HEK293 (cell line): ENCODE data around the gene HMGN3.

Experiments
- ZFP41 ChIP-seq: fragments of 450-650 bp; formaldehyde crosslinking; IDR thresholded peaks from 2 replicates; pipeline ENCODE4 v1.5.1; 2016; ENCODE audit warnings: missing biosample characterization, missing genetic modification characterization, borderline replicate concordance
- ZNF19 ChIP-seq: fragments of 450-650 bp; formaldehyde crosslinking; IDR thresholded peaks from 2 replicates; pipeline ENCODE4; 2016; ENCODE audit warnings: missing biosample characterization, missing genetic modification characterization, low read depth
- ZNF274 ChIP-seq, 2 experiments: fragments of 200-500 bp in 1 of 2; fragments of 450-650 bp in 1 of 2; sonication (Bioruptor generic) in 1 of 2; formaldehyde crosslinking in 1 of 2; IDR thresholded peaks; 2 replicates each; pipeline versions ENCODE4 v1.5.1 to v1.6.1; 2014 to 2016; ENCODE audit warnings: borderline replicate concordance in 1 of 2, inconsistent platforms in 1 of 2, low read length in 1 of 2, missing biosample characterization in 1 of 2, missing genetic modification characterization in 1 of 2
- ZNF324 ChIP-seq: fragments of 450-650 bp; formaldehyde crosslinking; IDR thresholded peaks from 2 replicates; pipeline ENCODE4 v1.5.1; 2016; ENCODE audit warnings: missing biosample characterization, missing genetic modification characterization
- ZNF776 ChIP-seq: fragments of 450-650 bp; formaldehyde crosslinking; IDR thresholded peaks from 2 replicates; pipeline ENCODE4 v1.5.0; 2017; ENCODE audit warnings: missing biosample characterization, missing genetic modification characterization, borderline replicate concordance
- ZSCAN30 ChIP-seq: fragments of 450-650 bp; IDR thresholded peaks from 2 replicates; pipeline ENCODE4 v1.5.1; 2018; ENCODE audit warnings: missing biosample characterization, mild to moderate bottlenecking, missing genetic modification characterization, moderate library complexity
- TF ChIP-seq, protein P1 (sequence below): fragments of 450-650 bp; formaldehyde crosslinking; IDR thresholded peaks from 2 replicates; pipeline ENCODE4 v1.5.1; 2016; ENCODE audit warnings: missing biosample characterization, missing genetic modification characterization
- TF ChIP-seq, protein P2 (sequence below): fragments of 450-650 bp; formaldehyde crosslinking; IDR thresholded peaks from 2 replicates; pipeline ENCODE4 v1.5.1; 2016; ENCODE audit warnings: missing biosample characterization, missing genetic modification characterization
- TF ChIP-seq, protein P3 (sequence below): fragments of 450-650 bp; formaldehyde crosslinking; optimal IDR thresholded peaks from 2 replicates; pipeline ENCODE3; 2016; ENCODE audit warnings: missing biosample characterization, mild to moderate bottlenecking, missing genetic modification characterization

DNA sequence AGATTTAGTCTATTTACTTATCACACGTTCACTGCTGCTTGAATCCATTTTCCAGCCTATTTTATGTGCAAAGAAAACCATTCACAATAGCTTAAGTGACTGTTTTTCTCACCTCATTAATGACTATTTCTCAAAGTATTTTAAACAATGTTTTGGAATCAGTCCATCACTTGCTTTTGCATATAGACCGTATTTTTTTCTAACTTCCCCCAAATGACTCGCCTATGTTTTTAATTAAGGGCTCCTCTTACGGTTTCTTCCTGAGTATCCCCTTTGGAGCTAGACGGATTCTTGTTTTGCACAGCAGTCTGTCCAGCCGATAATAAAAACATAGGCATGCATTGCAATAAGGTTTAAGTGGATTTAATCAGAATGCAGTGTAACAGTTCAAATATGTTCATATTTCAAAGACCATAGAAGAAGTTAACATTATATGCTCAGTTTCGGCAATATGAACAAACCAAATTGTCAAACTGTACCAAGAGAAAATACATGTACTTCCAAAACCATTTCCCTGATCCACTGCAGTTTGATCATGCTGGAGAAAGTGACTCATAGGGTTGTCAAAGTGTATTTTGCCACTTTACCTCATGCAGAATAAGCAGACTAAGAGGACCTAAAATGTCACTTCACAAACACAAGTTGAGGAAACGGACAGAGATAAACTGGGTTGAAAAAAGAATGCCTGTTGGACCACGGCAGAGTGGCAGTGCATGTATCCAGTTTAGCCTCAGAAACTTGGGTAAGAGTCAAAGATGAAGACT is 66.4 kb downstream of the HMGN3 start:
- TF ChIP-seq ZNF324 (tag by site-specific recombination) (no peak), ZSCAN30 (no peak), ZNF274 (IDR thresholded peaks at IDR 0.05; ENCODE audit: low read length) (no peak), ZNF274 (tag by site-specific recombination; IDR thresholded peaks at IDR 0.05; ENCODE audit: borderline replicate concordance) (no peak), ZNF19 (tag by site-specific recombination) (no peak), ZNF776 (tag by site-specific recombination) (no peak), ZFP41 (tag by site-specific recombination) (no peak)
- TF ChIP-seq, protein P1, sequence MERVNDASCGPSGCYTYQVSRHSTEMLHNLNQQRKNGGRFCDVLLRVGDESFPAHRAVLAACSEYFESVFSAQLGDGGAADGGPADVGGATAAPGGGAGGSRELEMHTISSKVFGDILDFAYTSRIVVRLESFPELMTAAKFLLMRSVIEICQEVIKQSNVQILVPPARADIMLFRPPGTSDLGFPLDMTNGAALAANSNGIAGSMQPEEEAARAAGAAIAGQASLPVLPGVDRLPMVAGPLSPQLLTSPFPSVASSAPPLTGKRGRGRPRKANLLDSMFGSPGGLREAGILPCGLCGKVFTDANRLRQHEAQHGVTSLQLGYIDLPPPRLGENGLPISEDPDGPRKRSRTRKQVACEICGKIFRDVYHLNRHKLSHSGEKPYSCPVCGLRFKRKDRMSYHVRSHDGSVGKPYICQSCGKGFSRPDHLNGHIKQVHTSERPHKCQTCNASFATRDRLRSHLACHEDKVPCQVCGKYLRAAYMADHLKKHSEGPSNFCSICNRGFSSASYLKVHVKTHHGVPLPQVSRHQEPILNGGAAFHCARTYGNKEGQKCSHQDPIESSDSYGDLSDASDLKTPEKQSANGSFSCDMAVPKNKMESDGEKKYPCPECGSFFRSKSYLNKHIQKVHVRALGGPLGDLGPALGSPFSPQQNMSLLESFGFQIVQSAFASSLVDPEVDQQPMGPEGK (tag by site-specific recombination), result no peak
- TF ChIP-seq, protein P2, sequence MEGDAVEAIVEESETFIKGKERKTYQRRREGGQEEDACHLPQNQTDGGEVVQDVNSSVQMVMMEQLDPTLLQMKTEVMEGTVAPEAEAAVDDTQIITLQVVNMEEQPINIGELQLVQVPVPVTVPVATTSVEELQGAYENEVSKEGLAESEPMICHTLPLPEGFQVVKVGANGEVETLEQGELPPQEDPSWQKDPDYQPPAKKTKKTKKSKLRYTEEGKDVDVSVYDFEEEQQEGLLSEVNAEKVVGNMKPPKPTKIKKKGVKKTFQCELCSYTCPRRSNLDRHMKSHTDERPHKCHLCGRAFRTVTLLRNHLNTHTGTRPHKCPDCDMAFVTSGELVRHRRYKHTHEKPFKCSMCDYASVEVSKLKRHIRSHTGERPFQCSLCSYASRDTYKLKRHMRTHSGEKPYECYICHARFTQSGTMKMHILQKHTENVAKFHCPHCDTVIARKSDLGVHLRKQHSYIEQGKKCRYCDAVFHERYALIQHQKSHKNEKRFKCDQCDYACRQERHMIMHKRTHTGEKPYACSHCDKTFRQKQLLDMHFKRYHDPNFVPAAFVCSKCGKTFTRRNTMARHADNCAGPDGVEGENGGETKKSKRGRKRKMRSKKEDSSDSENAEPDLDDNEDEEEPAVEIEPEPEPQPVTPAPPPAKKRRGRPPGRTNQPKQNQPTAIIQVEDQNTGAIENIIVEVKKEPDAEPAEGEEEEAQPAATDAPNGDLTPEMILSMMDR (tag by site-specific recombination), result no peak
- TF ChIP-seq, protein P3, sequence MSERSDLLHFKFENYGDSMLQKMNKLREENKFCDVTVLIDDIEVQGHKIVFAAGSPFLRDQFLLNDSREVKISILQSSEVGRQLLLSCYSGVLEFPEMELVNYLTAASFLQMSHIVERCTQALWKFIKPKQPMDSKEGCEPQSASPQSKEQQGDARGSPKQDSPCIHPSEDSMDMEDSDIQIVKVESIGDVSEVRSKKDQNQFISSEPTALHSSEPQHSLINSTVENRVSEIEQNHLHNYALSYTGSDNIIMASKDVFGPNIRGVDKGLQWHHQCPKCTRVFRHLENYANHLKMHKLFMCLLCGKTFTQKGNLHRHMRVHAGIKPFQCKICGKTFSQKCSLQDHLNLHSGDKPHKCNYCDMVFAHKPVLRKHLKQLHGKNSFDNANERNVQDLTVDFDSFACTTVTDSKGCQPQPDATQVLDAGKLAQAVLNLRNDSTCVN, result no peak
